Retinal pigment epithelial cell (primary cell): ENCODE measurements around the gene AWAT2.

Experiments
- DNase-seq: peaks from one replicate; pipeline ENCODE4 v3.0.0-alpha.2; 2010; ENCODE audit warnings: low read depth
- H3K4me3 ChIP-seq: 2 replicates; pipeline ENCODE4 v1.5.1; 2011; ENCODE audit warnings: mild to moderate bottlenecking, low read length, control low read depth, moderate library complexity
- TF ChIP-seq, protein P1 (sequence below): conservative IDR thresholded peaks from 2 replicates; pipeline ENCODE4 v1.5.1; 2011; ENCODE audit warnings: low read depth, low read length, control low read depth, inconsistent platforms

AWAT2 gene

DNA sequence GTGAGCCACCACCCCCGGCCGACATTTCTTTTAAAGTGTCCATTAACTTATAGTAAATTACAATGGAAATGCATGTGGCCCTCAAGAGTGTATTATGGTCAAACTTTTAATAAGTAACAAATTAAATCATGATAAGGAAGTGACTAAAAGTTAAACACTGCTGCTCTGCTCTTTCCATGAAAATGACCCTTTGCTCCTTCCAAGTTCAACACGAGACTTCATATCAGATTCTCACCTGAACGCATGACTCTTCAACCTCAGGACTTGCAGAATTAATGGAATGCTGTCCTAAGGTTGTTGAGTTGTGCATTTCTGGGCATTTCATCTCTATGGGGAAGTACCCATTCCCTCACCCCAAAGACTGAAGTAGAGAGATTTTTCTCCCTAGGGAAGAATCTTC, 27.1 kb downstream of the AWAT2 start:
- TF ChIP-seq, protein P1, sequence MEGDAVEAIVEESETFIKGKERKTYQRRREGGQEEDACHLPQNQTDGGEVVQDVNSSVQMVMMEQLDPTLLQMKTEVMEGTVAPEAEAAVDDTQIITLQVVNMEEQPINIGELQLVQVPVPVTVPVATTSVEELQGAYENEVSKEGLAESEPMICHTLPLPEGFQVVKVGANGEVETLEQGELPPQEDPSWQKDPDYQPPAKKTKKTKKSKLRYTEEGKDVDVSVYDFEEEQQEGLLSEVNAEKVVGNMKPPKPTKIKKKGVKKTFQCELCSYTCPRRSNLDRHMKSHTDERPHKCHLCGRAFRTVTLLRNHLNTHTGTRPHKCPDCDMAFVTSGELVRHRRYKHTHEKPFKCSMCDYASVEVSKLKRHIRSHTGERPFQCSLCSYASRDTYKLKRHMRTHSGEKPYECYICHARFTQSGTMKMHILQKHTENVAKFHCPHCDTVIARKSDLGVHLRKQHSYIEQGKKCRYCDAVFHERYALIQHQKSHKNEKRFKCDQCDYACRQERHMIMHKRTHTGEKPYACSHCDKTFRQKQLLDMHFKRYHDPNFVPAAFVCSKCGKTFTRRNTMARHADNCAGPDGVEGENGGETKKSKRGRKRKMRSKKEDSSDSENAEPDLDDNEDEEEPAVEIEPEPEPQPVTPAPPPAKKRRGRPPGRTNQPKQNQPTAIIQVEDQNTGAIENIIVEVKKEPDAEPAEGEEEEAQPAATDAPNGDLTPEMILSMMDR: no peak
- H3K4me3 ChIP-seq: no peak overlapping the region
- no peak for DNase-seq

DNA sequence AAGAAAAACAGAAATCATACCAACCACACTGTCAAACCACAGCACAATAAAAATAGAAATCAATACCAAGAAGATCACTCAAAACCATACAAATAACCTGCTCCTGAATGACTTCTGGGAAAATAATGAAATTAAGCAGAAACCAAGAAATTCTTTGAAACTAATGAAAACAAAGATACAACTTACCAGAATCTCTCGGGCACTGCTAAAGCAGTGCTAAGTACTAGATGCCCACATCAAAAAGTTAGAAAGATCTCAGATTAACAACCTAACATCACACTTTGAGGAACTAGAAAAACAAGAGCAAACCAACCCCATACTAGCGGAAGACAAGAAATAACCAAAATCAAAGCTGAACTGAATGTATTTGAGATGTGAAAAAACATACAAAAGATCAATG, 33.2 kb downstream of the AWAT2 start:
- no peak for DNase-seq
- TF ChIP-seq, protein P1: no peak
- H3K4me3 ChIP-seq: no peak overlapping the region

GRCh38 chrX:70013466-70014381, 36.0 kb downstream of the AWAT2 start:
- TF ChIP-seq, protein P1: no peak
- DNase-seq: no peak
- H3K4me3 ChIP-seq: no peak overlapping the region

GRCh38 chrX:70012756-70013155, 37.0 kb downstream of the AWAT2 start:
- no peak overlapping the region for H3K4me3 ChIP-seq
- TF ChIP-seq, protein P1: no peak
- DNase-seq: no peak

GRCh38 chrX:70009970-70010369, 39.8 kb downstream of the AWAT2 start:
- TF ChIP-seq, protein P1: no peak
- no peak overlapping the region for H3K4me3 ChIP-seq
- no peak for DNase-seq

GRCh38 chrX:70009049-70009448, 40.7 kb downstream of the AWAT2 start:
- no peak for DNase-seq
- no peak overlapping the region for H3K4me3 ChIP-seq
- TF ChIP-seq, protein P1: no peak

DNA sequence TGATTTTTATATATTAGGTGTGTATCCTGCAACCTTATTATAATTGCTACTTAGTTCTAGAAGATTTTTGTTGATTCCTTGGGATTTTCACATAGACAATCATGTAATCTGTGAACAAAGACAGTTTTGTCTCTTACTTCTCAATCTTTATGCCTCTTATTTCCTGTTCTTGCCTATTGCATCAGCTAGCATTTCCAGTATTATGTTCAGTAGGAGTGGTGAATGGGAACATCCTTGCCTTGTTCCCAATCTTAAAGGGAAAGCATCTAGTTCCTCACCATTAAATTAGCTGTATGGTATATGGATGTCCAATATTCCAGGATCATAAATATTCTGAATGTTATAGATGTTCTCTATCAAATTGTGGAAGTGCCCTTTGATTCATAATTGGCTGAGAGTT, 41.8 kb downstream of the AWAT2 start:
- H3K4me3 ChIP-seq: no peak overlapping the region
- TF ChIP-seq, protein P1: no peak
- DNase-seq: no peak
